Astrocyte of the spinal cord (primary cell): ENCODE data around the gene CCDC187.

Source experiments
- DNase-seq: peaks from one replicate; pipeline ENCODE4 v3.0.0; 2011; ENCODE audit warnings: low read depth, low spot score
- H3K4me3 ChIP-seq: 2 replicates; pipeline ENCODE4 v1.5.1; 2011; ENCODE audit warnings: low read depth, mild to moderate bottlenecking, low read length, moderate library complexity
- in situ Hi-C: cut with HindIII; loops from 2 replicates; pipeline ENCODE4 v1.10.0; 2017; ENCODE audit warnings: low sequenced_read_pairs
- TF ChIP-seq, protein P1 (sequence below): IDR thresholded peaks from 2 replicates; pipeline ENCODE4 v1.5.1; 2012; ENCODE audit warnings: low read depth, mild to moderate bottlenecking, low read length, inconsistent platforms

The CCDC187 gene

DNA sequence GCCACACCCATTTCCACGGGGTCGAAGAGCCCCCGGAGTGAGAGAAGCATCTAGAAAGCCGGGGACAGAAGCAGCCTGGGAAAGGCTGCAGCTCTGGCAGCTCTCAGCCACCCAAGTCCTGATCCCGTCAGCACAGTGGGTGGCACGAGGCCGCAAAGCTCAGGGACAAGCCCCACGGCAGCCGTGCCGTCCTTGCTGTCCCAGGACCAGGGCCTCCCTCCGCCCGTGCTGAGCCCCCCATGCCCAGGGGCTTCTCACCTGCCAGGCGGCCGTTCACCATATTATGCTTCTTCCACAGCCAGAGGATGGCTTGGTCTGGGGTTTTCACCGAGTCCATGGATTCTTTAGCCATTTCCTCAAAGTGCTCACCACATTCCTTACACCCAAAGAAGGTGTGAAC is 92.9 kb downstream of the CCDC187 start:
- DNase-seq, result no peak
- in situ Hi-C loops, result no loop called here
- no peak overlapping the region for H3K4me3 ChIP-seq
- TF ChIP-seq, protein P1, sequence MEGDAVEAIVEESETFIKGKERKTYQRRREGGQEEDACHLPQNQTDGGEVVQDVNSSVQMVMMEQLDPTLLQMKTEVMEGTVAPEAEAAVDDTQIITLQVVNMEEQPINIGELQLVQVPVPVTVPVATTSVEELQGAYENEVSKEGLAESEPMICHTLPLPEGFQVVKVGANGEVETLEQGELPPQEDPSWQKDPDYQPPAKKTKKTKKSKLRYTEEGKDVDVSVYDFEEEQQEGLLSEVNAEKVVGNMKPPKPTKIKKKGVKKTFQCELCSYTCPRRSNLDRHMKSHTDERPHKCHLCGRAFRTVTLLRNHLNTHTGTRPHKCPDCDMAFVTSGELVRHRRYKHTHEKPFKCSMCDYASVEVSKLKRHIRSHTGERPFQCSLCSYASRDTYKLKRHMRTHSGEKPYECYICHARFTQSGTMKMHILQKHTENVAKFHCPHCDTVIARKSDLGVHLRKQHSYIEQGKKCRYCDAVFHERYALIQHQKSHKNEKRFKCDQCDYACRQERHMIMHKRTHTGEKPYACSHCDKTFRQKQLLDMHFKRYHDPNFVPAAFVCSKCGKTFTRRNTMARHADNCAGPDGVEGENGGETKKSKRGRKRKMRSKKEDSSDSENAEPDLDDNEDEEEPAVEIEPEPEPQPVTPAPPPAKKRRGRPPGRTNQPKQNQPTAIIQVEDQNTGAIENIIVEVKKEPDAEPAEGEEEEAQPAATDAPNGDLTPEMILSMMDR, result no peak

DNA sequence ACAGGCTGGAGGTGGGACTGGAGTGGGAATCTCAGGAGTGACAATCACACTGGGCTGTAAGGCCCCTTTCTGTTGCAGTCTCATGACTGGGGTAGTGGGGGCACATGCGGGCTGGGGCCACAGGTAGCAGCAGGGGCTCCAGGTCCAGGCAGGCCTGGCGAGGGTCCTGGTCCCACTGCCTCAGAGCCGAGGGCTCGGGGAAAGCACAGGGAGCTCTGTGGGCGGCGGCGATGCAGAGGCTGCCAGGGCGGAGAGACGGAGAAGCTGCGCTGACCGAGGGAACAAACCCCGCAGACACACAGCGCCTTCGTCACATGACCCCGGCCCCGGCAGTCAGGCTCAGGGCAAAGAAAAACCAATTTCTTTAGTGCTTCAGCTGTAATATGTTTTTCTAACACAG is 93.6 kb downstream of the CCDC187 start:
- DNase-seq, result no peak
- TF ChIP-seq, protein P1, result no peak
- H3K4me3 ChIP-seq, result no peak overlapping the region
- in situ Hi-C loops, result no loop called here

DNA sequence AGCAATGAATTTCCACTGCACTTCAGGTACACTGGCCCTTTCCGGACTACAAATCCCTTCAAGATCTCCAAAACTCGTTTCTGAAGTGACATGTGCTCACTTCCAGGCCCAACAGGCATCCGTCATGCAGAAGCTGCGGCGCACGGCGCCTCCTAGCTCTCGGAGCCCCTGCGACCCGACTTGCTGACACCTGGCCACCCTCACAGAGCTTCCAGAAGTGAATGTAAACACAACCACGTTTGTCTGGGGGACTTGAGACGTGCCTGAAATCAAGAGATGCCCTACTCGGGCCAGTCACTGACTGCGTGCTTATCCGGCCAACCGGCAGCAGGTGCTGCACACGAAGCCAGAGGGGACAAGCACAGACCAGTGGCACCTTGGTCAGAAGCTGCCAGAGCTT is 94.1 kb downstream of the CCDC187 start:
- TF ChIP-seq, protein P1, result no peak
- no peak for DNase-seq
- H3K4me3 ChIP-seq, result no peak overlapping the region
- in situ Hi-C loops, result no loop called here

DNA sequence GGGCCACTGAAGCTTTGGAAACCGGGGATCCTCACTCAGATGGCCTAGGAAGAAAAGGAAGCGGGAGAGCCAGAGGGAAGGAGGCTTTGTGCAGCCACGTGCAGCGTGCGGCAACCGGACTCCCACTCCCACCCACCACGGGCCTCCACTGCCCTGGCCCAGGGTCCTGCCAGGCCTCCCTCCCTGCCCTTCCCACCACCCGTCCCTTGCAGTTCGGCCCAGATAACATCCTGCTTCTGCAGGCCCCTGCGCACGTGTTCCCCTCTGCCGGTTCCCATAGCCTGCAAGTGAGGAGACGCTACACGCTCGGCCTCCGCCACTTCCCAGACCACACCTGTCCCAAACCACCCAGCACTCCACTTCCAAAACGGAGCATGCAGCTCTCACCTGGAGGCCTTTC is 94.7 kb downstream of the CCDC187 start:
- no peak for DNase-seq
- H3K4me3 ChIP-seq, result no peak overlapping the region
- in situ Hi-C loops, result no loop called here
- TF ChIP-seq, protein P1, result no peak

DNA sequence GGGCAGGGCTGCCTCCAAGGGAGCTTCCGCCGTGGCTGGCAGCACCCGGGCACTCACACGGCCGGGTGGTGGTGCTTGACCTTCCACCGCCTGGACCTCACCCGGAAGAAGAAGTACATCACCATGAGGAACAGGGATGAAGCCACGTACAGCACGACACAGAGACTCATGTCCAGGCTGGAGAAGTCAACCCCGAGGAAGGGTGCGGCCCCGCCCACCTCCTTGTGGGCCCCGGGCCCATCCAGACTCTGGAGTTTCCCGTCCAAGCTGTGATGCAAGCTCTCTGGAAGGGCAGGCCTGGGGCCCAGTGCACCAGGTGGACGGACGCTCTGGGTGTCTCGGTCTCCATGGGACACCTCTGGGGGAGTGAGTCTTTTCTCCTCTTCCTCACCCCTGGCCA is 95.2 kb downstream of the CCDC187 start:
- no peak overlapping the region for H3K4me3 ChIP-seq
- in situ Hi-C loops, result no loop called here
- TF ChIP-seq, protein P1, result no peak
- DNase-seq, result no peak

DNA sequence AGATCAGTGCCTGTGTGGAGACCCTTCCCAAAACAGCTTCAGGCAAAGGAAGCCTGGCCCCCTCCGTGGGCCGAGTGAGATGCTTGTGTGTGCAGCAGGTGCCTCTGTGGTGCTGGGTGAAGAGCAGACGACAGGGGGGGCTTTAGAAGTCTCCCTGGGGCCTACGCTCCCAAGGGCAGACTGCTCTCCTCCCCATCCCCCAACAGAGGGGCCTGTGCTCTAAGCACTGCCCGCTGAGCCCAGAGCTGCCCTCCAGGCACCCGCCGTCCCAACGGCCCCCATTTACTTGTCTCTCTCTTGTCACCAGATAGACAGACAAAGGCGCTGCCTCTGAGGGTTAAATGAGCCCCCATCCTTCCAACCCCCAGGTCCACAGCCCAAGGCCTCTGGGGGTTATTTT is 96.3 kb downstream of the CCDC187 start:
- TF ChIP-seq, protein P1, result no peak
- H3K4me3 ChIP-seq, result no peak overlapping the region
- in situ Hi-C loops, result no loop called here
- no peak for DNase-seq

DNA sequence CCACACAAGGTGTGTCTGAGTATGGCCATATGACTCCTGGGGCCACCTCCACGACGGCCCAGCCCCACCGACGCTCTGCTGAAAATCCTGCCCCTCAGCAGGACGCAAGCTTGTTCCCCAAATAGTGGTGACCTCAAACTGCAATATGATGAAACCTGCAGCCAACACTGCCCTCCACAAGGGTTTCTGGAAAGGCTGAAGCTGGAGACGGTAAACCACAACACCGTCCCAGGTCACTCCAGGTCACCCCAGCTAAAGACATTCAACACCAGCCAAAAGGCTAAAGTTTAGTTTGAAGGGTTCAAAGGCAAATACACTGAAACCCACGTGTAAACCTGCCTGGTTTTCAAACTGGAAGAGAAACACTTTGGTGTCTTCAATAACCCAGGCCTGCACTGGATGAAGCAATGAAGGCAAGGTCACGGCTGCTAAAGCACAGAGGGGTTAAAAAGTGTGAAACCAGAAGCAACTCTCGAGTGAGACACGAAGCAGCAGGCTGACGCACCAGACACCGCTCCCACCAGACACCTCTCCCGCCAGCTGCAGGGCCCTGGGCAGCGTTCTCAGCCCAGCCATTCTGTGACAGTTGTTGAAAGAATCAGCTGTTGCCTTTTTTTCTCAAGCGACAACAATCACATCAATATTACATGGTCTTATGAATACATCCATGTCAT is 97.2 kb downstream of the CCDC187 start:
- H3K4me3 ChIP-seq, result no peak overlapping the region
- TF ChIP-seq, protein P1, result no peak
- DNase-seq, result no peak
- in situ Hi-C loops, result no loop called here
